Psoas muscle (tissue), 8 donors: Measurements from ENCODE around the gene COL4A3. TPM values are rescaled to one million over a fixed set of nuclear protein-coding genes. Genes with fewer than 3 reads are reported as not detected.
"Not testable (repeated sequence)": the region's sequence is repeated elsewhere in the genome, so short reads cannot be mapped to it uniquely, and the experiment has no call there.

Experiments used
- ATAC-seq, 4 donors: fragments of 200-7000 bp; cut with Tn5 transposase; one replicate each; pipeline ENCODE4 v1.9.1; 2020; ENCODE audit warnings: moderate library complexity in 3 of 4, mild to moderate bottlenecking in 2 of 4
- DNase-seq, 2 donors: peaks; one replicate each; pipeline ENCODE4 v3.0.0-alpha.2; 2020
- H3K27ac ChIP-seq: fragments of 200-600 bp; one replicate; pipeline ENCODE4 v1.8.0; 2022
- H3K27me3 ChIP-seq, 3 donors: fragments of 200-600 bp in 1 of 3; one replicate each; pipeline versions ENCODE4 v1.6.1 to v1.8.0; 2013 to 2022; ENCODE audit warnings: low read length in 2 of 3, mild to moderate bottlenecking in 2 of 3, moderate library complexity in 1 of 3; ENCODE audit not compliant: insufficient read depth in 3 of 3
- H3K36me3 ChIP-seq, 2 donors: fragments of 200-600 bp in 1 of 2; one replicate each; pipeline versions ENCODE4 v1.6.1 to v1.8.0; 2013 to 2022; ENCODE audit warnings: low read depth in 1 of 2, mild to moderate bottlenecking in 1 of 2, moderate library complexity in 1 of 2; ENCODE audit not compliant: insufficient read depth in 1 of 2
- H3K4me1 ChIP-seq: fragments of 200-600 bp; one replicate; pipeline ENCODE4 v1.8.0; 2022
- H3K4me3 ChIP-seq: fragments of 200-600 bp; one replicate; pipeline ENCODE4 v1.8.0; 2022; ENCODE audit warnings: mild to moderate bottlenecking
- H3K9me3 ChIP-seq: fragments of 200-600 bp; one replicate; pipeline ENCODE4 v1.8.0; 2022
- WGBS, 3 donors: extraction: QIAGEN DNeasy Blood & Tissue Kit; methylation state at CpG; one replicate each; pipeline versions ENCODE4 v1.1.6 to v1.1.7; 2013; 5-methylcytosine and 5-hydroxymethylcytosine counted together
- intact Hi-C, 2 donors: fragments of 100-400 bp; cut with DNase I; formaldehyde crosslinking; loops; one replicate each; pipeline versions ENCODE4 v1.11.0 to v1.14.2; 2022
- polyA plus RNA-seq, 3 donors: library from polyadenylated mRNA; stranded (reverse); fragments of 200-250 nt; gene quantifications; one replicate each; pipeline ENCODE4 v1.2.3, GENCODE V29; 2013
- total RNA-seq, 4 donors: library from RNA; stranded (reverse); fragmentation: NEBNext Ultra II Directional in 2 of 4; extraction: Animal tissue kit (Norgen Biotek cat#: 25700) in 2 of 4; gene quantifications; one replicate each; pipeline versions ENCODE4 v1.2.1 to v1.2.4, GENCODE V29; 2021 to 2023
- TF ChIP-seq, protein P1 (sequence below): fragments of 200-600 bp; IDR thresholded peaks from one replicate; pipeline ENCODE4 v1.8.0; 2022; ENCODE audit warnings: antibody characterized with exemption
- donor health status: healthy with polysubstance abuse.
- donor health status: DM: no; HTN: no; CAD: no; lungs with moderate emphysema.
- donor health status: Bipolar disorder and iron deficiency.
- donor health status: healthy.
- donor health status: DM: yes; HTN: yes; CAD: no.
- donor health status: DM: no; HTN: no; CAD: no.
- donor health status: DM: no; HTN: no; CAD: no.
- donor health status: DM: yes; HTN: yes; CAD: no.

COL4A3 gene
- total and polyA plus RNA-seq, 7 donors = 3.1 to 29.4 (median 5.6) TPM

DNA sequence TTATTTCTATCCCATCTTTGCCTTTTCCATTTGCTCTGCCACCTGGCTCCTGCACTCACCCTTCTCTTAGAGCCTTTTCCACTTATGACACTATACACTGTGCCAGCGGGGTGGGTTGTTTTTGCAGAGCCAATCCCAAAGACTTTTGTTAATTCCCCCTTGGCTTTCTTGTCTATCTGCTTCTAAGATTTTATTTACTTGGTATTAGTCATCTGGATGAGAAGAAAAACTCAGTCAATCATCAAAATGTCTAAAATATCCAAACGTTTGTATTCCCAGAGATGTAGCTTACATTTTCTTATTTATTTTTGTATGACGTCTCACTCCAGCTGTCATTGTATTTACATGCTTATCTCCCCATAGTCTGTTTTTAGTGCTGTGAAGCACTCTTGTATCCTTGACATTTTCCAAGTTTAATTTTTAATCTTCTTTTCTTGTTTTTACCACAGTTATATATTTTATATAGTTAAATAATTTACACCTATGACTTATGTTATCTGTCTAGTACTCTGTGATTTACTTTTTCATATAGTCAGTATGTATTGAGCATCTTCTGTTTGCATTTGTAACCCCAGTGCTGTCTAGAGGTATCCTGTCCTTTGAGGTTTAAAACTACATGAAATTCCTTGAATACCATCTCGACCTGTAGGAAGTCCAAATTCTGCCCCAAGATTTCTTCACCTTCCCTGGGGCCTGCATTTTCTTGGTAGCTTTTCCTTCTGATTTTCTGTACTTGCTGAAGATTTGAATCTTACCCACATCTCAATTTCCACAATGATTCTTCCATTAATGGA is 55.1 kb downstream of the COL4A3 start:
- no peak overlapping the region for H3K4me3 ChIP-seq
- WGBS, 3 donors = 57 to 71% (median 64%) methylated on average over 4 of the region's 4 CpGs
- no peak overlapping the region for H3K27ac ChIP-seq
- no peaks in the 10 kb centered on the region for H3K9me3 ChIP-seq
- intact Hi-C loops = no loop called here
- no peaks in the 10 kb centered on the region for H3K36me3 ChIP-seq
- ATAC-seq (no peak), DNase-seq (no peak)
- TF ChIP-seq, protein P1, sequence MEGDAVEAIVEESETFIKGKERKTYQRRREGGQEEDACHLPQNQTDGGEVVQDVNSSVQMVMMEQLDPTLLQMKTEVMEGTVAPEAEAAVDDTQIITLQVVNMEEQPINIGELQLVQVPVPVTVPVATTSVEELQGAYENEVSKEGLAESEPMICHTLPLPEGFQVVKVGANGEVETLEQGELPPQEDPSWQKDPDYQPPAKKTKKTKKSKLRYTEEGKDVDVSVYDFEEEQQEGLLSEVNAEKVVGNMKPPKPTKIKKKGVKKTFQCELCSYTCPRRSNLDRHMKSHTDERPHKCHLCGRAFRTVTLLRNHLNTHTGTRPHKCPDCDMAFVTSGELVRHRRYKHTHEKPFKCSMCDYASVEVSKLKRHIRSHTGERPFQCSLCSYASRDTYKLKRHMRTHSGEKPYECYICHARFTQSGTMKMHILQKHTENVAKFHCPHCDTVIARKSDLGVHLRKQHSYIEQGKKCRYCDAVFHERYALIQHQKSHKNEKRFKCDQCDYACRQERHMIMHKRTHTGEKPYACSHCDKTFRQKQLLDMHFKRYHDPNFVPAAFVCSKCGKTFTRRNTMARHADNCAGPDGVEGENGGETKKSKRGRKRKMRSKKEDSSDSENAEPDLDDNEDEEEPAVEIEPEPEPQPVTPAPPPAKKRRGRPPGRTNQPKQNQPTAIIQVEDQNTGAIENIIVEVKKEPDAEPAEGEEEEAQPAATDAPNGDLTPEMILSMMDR = no peak
- no peaks in the 10 kb centered on the region for H3K27me3 ChIP-seq
- H3K4me1 ChIP-seq = peaks cover 5% of the 10 kb centered on the region

DNA sequence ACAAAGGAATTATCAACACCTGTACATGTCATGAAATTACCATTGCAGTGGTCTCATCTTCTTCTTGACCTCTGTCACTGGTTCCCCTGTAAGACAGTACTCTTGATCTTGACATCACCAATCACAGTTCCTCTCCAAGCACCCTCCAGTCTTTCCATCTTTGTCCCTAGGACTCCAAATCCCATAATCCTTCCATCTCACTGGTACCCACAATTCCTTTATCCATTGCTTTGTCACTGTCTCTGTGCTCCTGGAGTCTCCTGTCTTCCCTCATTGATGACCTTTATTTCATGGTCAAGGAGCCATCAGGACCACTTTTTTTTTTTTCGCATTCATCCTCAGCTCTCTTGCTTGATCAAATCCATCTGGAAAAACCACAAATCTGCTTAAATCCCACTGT is 56.7 kb downstream of the COL4A3 start:
- Histone ChIP-seq H3K27ac (no peak overlapping the region), H3K27me3 (no peaks in the 10 kb centered on the region), H3K4me1 (no peaks in the 10 kb centered on the region), H3K4me3 (no peak overlapping the region), H3K9me3 (no peaks in the 10 kb centered on the region), H3K36me3 (no peaks in the 10 kb centered on the region)
- WGBS, 3 donors = 0 to 48% (median 0%) methylated on average over 1 of the region's 1 CpG
- TF ChIP-seq, protein P1 = no peak
- intact Hi-C loops = loop anchor here in 1 of 2 donors (1.0 kb wide), 1 partner anchor 54 kb away; no protein-coding TSS in a partner anchor
- no peak for ATAC-seq
- no peak for DNase-seq

DNA sequence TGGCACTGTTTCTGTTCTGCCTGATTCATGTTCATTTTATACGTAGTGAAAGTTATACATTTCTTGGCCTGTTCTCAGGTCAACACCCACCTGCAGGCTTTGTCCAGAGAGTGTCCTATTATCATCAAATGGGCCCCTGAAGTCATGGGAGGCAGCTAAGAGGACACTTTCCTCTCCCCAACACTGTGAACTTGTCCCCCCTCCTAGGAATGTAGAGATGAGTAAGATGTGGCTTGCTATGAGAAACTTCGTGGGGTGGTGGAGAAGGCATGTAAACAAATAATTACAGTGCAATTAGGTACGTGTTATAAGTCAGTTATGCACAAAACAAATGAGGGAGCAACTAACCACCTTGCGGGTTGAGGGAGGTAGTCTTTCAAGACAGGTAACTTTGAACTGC is 57.9 kb downstream of the COL4A3 start:
- ATAC-seq (no peak), DNase-seq (no peak)
- WGBS, 3 donors = 77 to 83% (median 78%) methylated on average over 4 of the region's 4 CpGs
- H3K4me1 ChIP-seq = peaks cover 10% of the 10 kb centered on the region
- no peaks in the 10 kb centered on the region for H3K36me3 ChIP-seq
- H3K4me3 ChIP-seq = no peak overlapping the region
- H3K27ac ChIP-seq = no peak overlapping the region
- H3K27me3 ChIP-seq = no peaks in the 10 kb centered on the region
- H3K9me3 ChIP-seq = no peaks in the 10 kb centered on the region
- intact Hi-C loops = no loop called here
- TF ChIP-seq, protein P1 = no peak

DNA sequence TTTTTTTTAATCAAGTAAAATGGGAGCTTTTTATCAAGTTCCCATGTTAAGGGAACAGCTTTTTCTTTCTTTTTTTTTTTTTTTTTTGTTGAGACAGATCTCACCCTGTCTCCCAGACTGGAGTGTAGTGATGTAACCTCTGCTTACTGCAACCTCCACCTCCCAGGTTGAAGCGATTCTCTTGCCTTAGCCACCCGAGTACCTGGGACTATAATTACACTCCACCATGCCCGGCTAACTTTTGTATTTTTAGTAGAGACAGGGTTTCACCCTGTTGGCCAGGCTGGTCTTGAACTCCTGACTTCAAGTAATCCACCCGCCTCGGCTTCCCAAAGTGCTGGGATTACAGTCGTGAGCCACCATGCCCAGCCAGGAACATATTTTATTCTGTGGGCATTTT is 61.2 kb downstream of the COL4A3 start:
- H3K9me3 ChIP-seq, H3K36me3 ChIP-seq, DNase-seq, ATAC-seq, H3K4me3 ChIP-seq, H3K27me3 ChIP-seq: not testable (repeated sequence)
- Histone ChIP-seq H3K4me1 (peaks cover 21% of the 10 kb centered on the region), H3K27ac (peak overlapping the region; percentile 86)
- intact Hi-C loops = loop anchor here in 1 of 2 donors (5.0 kb wide), 1 partner anchor 38 kb away; no protein-coding TSS in a partner anchor
- WGBS, 3 donors = 51 to 81% (median 55%) methylated on average over 6 of the region's 6 CpGs

DNA sequence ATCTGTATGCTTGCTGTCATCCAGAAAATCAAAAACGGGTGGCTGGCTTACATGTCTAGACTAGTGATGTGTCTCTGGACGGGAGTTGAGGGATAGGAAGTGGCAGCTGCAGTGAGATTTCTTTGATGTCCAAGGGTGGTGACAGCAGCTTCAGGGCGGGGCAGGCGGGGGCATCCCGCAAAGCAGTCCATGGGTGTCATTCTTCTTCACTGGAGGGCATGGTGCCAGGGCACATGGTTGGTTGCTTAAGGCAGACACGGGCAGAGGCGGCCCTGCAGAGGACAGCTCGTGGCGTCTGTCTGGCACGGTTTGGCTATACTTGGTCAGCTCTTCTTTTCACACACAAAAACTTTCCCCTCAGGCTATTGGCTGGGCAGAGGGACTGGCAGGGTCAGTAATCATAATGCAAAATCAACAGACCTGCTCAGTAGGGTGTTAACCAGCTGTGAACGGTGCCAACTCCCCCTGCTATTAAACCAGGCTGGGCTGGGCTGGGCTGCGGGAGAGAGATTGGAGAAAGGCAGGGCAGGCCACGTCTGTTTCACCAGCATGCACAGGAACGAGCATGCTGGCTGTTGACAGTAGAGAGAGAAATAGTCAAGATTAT is 63.7 kb downstream of the COL4A3 start:
- intact Hi-C loops = loop anchor here (1.0 to 5.0 kb wide), 2 partner anchors 41 to 63 kb away; no protein-coding TSS in a partner anchor
- H3K27ac ChIP-seq = peak overlapping the region; percentile 86
- TF ChIP-seq, protein P1 = no peak
- H3K36me3 ChIP-seq = no peaks in the 10 kb centered on the region
- no peaks in the 10 kb centered on the region for H3K27me3 ChIP-seq
- H3K4me3 ChIP-seq = no peak overlapping the region
- H3K9me3 ChIP-seq = no peaks in the 10 kb centered on the region
- WGBS, 3 donors = 18 to 28% (median 22%) methylated on average over 14 of the region's 14 CpGs
- peak; percentile 92 to 98 (median 97) for ATAC-seq
- peaks cover 21% of the 10 kb centered on the region for H3K4me1 ChIP-seq
- peak; percentile 91 to 97 for DNase-seq
